Measurements from ENCODE around the gene ACTN1.

ACTN1 gene

DNA sequence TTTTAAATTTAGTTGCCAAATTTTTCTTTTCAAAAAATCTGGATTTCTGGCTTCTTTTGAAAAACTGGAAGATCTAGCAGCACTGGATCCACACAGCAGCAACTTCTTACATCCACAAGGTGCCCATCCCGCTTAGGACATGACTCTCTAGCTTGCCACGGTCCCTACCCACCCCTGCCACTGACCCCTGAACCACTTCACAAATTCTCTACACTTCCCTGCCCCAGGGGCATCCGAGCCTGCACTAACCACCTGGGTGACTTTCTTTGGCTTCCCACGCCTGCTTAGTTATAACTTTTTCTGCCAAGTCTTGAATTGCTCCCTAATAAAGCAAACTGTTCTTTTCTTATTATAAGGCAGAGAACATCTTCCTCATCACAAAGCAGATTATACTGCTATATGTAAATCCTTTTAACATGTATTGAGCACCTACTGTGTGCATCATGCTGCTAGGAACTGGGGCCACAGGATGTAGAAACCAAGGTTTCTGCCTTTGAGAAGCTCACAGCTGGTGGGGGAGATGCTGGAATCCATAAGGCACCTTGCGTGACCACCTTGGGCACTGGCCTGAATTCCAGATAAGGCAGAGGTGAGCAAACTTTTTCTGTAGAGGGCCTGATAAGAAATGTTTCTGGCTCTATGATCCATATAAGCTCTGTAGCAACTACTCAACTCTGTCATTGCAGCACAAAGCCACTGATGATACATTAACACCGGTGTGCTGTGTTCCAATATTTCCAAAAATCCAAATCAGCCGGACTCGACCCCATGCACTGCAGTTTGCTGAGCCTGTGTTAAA is 59.8 kb downstream of the ACTN1 start:
- DNase-seq (ENCODE audit: low read depth in 1 of 2, low spot score in 1 of 2): no peak

DNA sequence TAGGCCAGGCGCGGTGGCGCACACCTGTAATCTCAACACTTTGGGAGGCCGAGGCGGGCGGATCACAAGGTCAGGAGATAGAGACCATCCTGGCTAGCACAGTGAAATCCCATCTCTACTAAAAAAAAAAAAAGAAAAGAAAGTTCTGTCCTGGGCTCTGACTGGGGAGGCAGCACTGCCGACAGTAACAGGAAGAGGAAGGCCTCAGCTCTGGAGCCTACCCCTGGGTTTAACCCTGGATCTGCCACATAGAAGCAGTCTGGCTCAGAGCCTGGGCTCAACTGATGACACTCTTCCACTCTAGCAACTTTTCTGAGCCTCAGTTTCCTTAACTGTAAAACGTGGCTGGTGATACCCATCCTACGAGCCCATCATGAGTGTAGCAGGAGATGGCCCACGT is 60.5 kb downstream of the ACTN1 start:
- no peak for DNase-seq (ENCODE audit: low read depth in 1 of 2, low spot score in 1 of 2)

- no peak for DNase-seq (ENCODE audit: low read depth in 1 of 2, low spot score in 1 of 2)
These were observed 62.7 kb downstream of the ACTN1 start for GRCh38 chr14:68916358-68916941.

DNA sequence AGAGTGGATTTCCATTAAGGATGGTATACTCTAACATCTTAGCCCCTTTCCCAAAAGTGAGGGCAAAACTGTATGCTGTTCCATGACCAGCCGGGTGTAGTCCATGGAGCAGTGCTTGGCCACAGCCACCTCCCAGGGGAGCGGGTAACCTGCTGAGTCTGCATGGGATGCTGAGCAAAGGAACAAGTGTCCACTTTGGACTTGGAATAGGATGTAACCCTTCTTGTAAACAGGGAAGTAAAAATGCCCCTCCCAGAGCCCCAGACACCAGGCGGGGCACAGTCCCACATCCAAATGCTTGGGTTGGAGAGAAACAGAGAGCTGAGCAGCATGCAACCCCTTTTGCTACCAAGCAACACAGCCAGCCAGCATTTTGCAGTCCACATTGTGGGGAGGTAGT is 65.6 kb downstream of the ACTN1 start:
- DNase-seq (ENCODE audit: low read depth in 1 of 2, low spot score in 1 of 2): no peak

GRCh38 chr14:68911594-68912227 is 67.4 kb downstream of the ACTN1 start:
- DNase-seq (ENCODE audit: low read depth in 1 of 2, low spot score in 1 of 2): peak; percentile 58 to 62

- no peak for DNase-seq (ENCODE audit: low read depth in 1 of 2, low spot score in 1 of 2)
These were observed 68.6 kb downstream of the ACTN1 start for GRCh38 chr14:68910540-68910939.

DNA sequence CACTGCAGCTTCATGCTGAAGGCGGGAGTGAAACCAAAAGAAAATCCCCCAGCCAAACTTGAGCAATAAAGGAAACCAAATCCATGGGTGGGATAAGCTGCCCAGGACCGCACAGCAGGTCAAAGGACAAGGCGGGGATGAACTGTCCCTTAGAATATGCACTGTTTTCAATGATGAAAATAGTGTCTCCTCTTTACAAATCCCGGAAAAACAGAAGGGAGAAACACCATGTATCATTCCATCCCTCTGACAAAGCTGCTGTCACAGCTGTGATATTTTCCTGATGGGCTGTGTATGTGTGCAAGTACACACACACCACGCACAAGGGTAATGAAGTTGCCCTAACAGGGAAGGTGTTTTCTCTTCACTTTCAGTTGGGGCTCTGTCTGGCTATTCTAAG is 70.3 kb downstream of the ACTN1 start:
- no peak for DNase-seq (ENCODE audit: low read depth in 1 of 2, low spot score in 1 of 2)

- no peak for DNase-seq (ENCODE audit: low read depth in 1 of 2, low spot score in 1 of 2)
These were observed 70.9 kb downstream of the ACTN1 start for GRCh38 chr14:68908201-68908600.

DNA sequence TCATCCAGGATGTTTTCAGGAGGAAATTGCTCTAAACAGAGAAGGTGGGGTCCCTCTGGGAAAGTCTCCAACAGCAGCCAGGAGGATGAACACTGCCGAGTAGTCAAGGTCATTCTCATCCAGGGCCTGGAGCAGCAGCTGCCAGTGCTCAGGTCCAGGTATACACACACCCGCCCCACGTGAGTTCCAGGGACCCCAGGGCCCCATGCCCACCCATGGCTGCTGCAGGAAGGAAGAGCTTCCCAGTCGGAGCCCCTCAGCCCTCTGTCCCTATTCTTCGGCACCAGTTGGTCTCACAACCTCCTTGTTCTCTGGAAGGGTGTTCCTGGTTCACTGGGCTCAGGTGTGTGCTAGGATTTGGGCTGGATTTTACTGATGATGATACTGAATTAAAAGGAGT is 72.7 kb downstream of the ACTN1 start:
- no peak for DNase-seq (ENCODE audit: low read depth in 1 of 2, low spot score in 1 of 2)

DNA sequence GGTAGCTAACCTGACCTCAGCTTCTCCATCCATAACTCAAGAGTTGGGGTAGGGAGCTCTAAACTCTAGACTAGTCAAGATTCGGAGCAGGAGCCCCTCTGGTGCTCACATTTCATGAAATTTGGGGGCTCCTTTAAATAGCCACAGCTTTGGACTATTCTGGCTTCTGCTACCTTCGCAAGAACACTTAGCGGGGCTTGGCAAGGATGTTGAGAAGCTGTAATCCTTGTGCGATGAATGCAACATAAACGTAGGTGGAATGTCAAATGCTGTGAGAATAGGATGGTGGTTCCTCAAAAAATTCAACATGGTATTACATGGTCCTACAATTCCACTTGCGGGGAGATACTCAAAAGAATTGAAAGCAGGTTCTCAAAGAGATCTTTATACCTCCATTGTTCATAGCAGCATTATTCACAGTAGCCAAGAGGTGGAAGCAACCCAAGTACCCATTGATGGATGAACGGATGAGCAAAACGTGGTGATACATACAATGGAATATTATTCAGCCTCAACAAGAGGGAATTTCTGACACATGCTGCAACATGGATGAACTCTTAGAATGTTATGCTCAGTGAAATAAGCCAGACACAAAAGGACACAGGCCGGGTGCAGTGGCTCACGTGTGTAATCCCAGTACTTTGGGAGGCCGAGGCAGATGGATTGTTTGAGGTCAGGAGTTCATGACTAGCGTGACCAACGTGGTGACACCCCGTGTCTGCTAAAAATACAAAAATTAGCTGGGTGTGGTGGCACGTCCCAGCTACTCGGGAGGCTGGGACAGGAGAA is 73.8 kb downstream of the ACTN1 start:
- DNase-seq (ENCODE audit: low read depth in 1 of 2, low spot score in 1 of 2): no peak

DNA sequence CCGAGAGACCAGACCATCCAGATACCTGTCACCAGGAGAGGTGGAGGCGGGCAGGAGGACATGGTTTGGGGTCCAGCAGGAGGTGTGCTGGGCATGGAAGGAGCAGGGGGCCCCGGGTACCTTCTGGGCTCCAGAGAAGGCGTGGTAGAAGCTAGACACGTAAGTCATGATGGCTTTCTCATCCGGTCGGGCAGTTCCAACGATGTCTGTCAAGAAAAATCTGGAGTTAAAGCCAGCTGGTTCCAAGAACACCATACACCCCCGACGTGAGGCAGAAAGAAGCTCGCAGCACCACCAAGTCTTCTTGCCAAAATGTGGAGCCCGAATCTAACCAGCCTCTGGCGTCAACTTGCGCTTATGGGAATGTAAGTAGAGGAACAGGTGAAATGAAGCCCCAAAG is 76.7 kb downstream of the ACTN1 start:
- no peak for DNase-seq (ENCODE audit: low read depth in 1 of 2, low spot score in 1 of 2)

GRCh38 chr14:68899033-68899603 is 80.0 kb downstream of the ACTN1 start:
- DNase-seq (ENCODE audit: low read depth in 1 of 2, low spot score in 1 of 2): no peak

- no peak for DNase-seq (ENCODE audit: low read depth in 1 of 2, low spot score in 1 of 2)
These were observed 80.7 kb downstream of the ACTN1 start for GRCh38 chr14:68898248-68899032.

DNA sequence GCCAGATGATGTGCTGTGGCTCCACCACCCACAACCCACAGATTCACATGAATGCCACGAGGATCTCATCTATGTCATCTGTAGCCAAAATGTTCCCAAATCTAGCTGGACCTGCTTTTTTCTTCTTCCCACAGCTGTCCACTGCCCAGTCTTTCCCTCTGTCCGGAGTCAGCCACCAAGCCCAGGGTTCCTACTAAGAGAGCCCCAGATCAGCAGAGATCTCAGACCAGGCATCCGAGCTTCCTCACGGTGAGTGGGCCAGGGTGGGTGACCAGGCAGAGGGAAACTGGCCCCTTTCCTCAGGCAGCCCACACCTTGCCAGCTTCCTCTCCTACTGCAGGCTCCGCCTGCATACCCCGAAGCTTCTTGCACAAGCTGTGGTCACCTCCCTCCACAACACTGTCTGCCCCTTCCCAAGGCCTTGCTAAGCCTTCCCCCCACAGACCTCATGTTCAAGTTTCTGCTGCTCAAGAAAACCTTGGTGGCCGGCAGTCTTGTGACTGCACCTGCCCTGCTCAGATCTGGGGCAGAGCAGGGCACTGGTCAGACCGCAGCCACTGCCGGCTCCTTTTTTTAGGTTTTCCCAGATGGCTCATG is 81.4 kb downstream of the ACTN1 start:
- DNase-seq (ENCODE audit: low read depth in 1 of 2, low spot score in 1 of 2): no peak

DNA sequence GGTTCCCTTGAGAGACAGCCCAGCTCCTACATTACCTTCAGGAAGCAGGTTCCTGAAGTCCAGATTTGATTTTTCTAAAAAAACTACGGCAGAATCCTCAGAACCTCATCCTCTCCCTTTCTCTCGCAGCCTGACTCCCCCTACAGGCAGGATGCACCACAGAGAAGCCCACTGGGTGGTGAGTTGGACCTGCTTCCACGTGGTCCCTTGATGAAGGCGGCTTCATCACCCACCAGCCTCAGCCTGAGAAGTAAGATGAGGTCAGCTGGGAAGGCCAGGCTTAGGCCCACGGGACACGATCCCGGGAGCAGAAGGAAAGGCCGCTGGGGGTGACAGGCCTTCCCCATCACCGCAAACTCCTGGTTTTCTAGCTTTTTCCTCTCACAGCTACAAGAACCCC is 83.0 kb downstream of the ACTN1 start:
- DNase-seq (ENCODE audit: low read depth in 1 of 2, low spot score in 1 of 2): no peak

DNA sequence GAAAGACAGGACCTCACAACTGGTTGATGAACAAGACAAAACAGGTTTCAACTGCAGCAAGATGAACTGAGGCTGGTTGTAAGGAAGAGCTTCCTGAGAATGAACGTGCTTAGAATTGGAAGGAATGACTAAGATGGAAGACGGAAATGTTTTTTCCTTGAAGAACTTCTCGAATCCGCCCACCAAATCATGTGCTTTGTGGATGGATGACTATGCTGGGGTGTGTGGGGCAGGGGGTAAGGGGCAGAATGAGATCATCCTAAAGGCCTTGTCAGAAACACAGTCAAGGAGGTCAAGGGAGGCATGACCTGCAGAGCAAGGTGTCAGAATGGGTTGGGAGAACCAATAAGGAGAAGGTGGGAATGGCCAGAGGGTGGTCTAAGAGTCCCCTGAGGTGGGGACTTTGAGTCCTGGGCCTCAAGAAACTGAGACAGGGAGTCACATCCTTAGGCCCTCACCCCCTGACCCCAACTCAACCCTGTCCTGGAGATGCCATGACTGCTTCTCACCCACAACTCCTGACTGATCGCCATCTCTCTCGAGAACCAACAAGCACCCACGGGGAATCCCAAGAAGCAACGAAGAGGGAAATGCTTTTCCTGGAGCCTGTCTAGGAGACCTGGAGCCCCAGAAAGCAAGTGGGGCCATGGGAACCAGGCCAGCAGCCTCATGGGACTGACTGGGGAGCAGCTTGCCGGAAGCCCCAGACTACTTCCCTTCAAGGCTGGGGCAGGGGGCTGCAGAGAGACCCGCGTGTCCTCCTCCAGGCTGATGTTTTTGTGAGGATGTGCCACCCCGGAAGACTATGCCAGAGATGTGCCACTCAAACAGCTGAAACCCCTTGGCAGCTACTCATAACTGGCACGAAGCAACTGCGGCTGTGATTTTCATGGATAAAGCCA is 84.0 kb downstream of the ACTN1 start:
- no peak for DNase-seq (ENCODE audit: low read depth in 1 of 2, low spot score in 1 of 2)

- no peak for DNase-seq (ENCODE audit: low read depth in 1 of 2, low spot score in 1 of 2)
These were observed 85.0 kb downstream of the ACTN1 start for GRCh38 chr14:68894123-68894522.

DNA sequence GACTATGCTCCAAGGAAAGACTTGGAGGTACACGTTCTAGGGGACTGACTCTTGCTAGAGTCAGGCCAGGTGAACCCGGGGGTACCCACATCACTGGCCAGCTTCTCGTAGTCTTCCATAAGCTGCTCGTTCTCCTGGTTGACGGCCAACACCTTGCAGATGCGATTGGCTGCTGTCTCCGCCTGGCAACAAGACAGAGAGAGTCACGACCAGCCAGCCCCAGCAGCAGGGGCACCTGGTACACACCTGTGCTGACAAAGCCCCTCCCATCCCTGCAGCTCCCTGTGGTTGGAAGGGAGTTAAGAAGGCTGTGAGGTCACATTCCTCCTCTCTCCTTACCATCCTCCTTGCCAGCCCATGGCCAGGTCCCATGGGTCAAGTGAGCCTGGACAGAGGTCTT is 85.5 kb downstream of the ACTN1 start:
- DNase-seq (ENCODE audit: low read depth in 1 of 2, low spot score in 1 of 2): no peak

GRCh38 chr14:68892961-68893360 is 86.1 kb downstream of the ACTN1 start:
- DNase-seq (ENCODE audit: low read depth in 1 of 2, low spot score in 1 of 2): no peak
